Prostate gland (tissue), 2 donors: ENCODE measurements around the gene MYO1D. TPM values are rescaled to one million over a fixed set of nuclear protein-coding genes. Genes with fewer than 3 reads are reported as not detected.

Source experiments
- DNase-seq: peaks from one replicate; pipeline ENCODE4 v3.0.0-alpha.2; 2019; ENCODE audit warnings: low spot score
- H3K27ac ChIP-seq, 2 donors: fragments of 200-600 bp; sonication (generic); 2 replicates each; pipeline ENCODE4 v1.5.1; 2017 to 2019
- H3K27me3 ChIP-seq: fragments of 200-600 bp; sonication (generic); replicated peaks from 2 replicates; pipeline ENCODE4 v1.5.1; 2019; ENCODE audit not compliant: insufficient read depth
- H3K36me3 ChIP-seq, 2 donors: fragments of 200-600 bp; sonication (generic); 1 replicate in 1 of 2; 2 replicates in 1 of 2; pipeline versions ENCODE4 v1.5.1 to v1.8.1; 2017 to 2019
- H3K4me1 ChIP-seq: fragments of 200-600 bp; sonication (generic); replicated peaks from 2 replicates; pipeline ENCODE4 v1.5.1; 2019
- H3K4me3 ChIP-seq, 2 donors: fragments of 200-600 bp; sonication (generic); 2 replicates each; pipeline ENCODE4 v1.5.1; 2017 to 2019
- H3K9me3 ChIP-seq: fragments of 200-600 bp; sonication (generic); 2 replicates; pipeline ENCODE4 v1.5.1; 2017
- CTCF ChIP-seq, 4 experiments: fragments of 200-600 bp in 2 of 4; fragments of 450-650 bp in 2 of 4; sonication (generic) in 2 of 4; IDR thresholded peaks; 1 replicate in 3 of 4; 2 replicates in 1 of 4; pipeline ENCODE4 v1.5.1; 2016 to 2019; ENCODE audit warnings: antibody characterized with exemption in 4 of 4, mild to moderate bottlenecking in 2 of 4, moderate library complexity in 2 of 4
- POLR2A ChIP-seq: fragments of 450-650 bp; IDR thresholded peaks from one replicate; pipeline ENCODE4 v1.6.1; 2016; ENCODE audit warnings: antibody characterized with exemption, mild to moderate bottlenecking
- POLR2AphosphoS5 ChIP-seq: sonication (generic); formaldehyde crosslinking; IDR thresholded peaks from one replicate; pipeline ENCODE4 v1.6.1; 2017; ENCODE audit warnings: antibody characterized with exemption
- WGBS: methylation state at CpG from one replicate; pipeline ENCODE4 v1.1.5; 2018; 5-methylcytosine and 5-hydroxymethylcytosine counted together
- intact Hi-C: fragments of 100-400 bp; cut with DNase I; formaldehyde crosslinking; loops from one replicate; pipeline ENCODE4 v1.14.2; 2022
- total RNA-seq, 2 donors: library from RNA; depleted of rRNA; stranded (reverse); fragments of >200 nt; gene quantifications; one replicate each; pipeline ENCODE4 v1.1.0, GENCODE V29; 2016

Gene MYO1D
- total RNA-seq, 2 donors from 2014 or later: 44.2 to 45.2 TPM

- TF ChIP-seq CTCF (IDR thresholded peaks at IDR 0.05) (no peak), POLR2A (no peak), POLR2AphosphoS5 (no peak)
- DNase-seq: no peak
- Histone ChIP-seq H3K4me3 (no peak overlapping the region), H3K36me3 (no peaks in the 10 kb centered on the region), H3K9me3 (no peaks in the 10 kb centered on the region), H3K27ac (no peak overlapping the region), H3K4me1 (no peaks in the 10 kb centered on the region), H3K27me3 (no peaks in the 10 kb centered on the region)
- intact Hi-C loops: no loop called here
Observed at GRCh38 chr17:32575852-32576251, 301.1 kb downstream of the MYO1D start.

- no peaks in the 10 kb centered on the region for H3K36me3 ChIP-seq
- intact Hi-C loops: no loop called here
- H3K27ac ChIP-seq: no peak overlapping the region
- H3K4me3 ChIP-seq: no peak overlapping the region
- no peaks in the 10 kb centered on the region for H3K9me3 ChIP-seq
- no peaks in the 10 kb centered on the region for H3K4me1 ChIP-seq
- DNase-seq: no peak
- TF ChIP-seq POLR2AphosphoS5 (no peak), POLR2A (no peak), CTCF (IDR thresholded peaks at IDR 0.05) (no peak)
- H3K27me3 ChIP-seq: no peaks in the 10 kb centered on the region
- WGBS: 86% methylated on average over 2 of the region's 2 CpGs
Observed at GRCh38 chr17:32570081-32570396, 306.9 kb downstream of the MYO1D start.

GRCh38 chr17:32569171-32570080 lies 307.5 kb downstream of the MYO1D start:
- H3K27me3 ChIP-seq: no peaks in the 10 kb centered on the region
- TF ChIP-seq CTCF (IDR thresholded peaks at IDR 0.05) (no peak), POLR2AphosphoS5 (no peak), POLR2A (no peak)
- no peaks in the 10 kb centered on the region for H3K9me3 ChIP-seq
- DNase-seq: no peak
- no peak overlapping the region for H3K4me3 ChIP-seq
- intact Hi-C loops: no loop called here
- H3K36me3 ChIP-seq: no peaks in the 10 kb centered on the region
- H3K27ac ChIP-seq: no peak overlapping the region
- WGBS: 90% methylated on average over 7 of the region's 7 CpGs
- no peaks in the 10 kb centered on the region for H3K4me1 ChIP-seq

- H3K9me3 ChIP-seq: no peaks in the 10 kb centered on the region
- intact Hi-C loops: no loop called here
- DNase-seq: no peak
- TF ChIP-seq POLR2A (no peak), POLR2AphosphoS5 (no peak)
- WGBS: 85% methylated on average over 4 of the region's 4 CpGs
- no peaks in the 10 kb centered on the region for H3K4me1 ChIP-seq
- H3K4me3 ChIP-seq: no peak overlapping the region
- H3K27me3 ChIP-seq: no peaks in the 10 kb centered on the region
- H3K27ac ChIP-seq: no peak overlapping the region
- H3K36me3 ChIP-seq: no peaks in the 10 kb centered on the region
Observed at GRCh38 chr17:32568705-32569104, 308.2 kb downstream of the MYO1D start.

- no peak for TF ChIP-seq CTCF (IDR thresholded peaks at IDR 0.05)
- no peak for TF ChIP-seq POLR2AphosphoS5
- no peak for TF ChIP-seq POLR2A
- DNase-seq: no peak
- WGBS: 90% methylated on average over 4 of the region's 4 CpGs
- Histone ChIP-seq H3K4me1 (no peaks in the 10 kb centered on the region), H3K9me3 (no peaks in the 10 kb centered on the region), H3K27ac (no peak overlapping the region), H3K36me3 (no peaks in the 10 kb centered on the region), H3K4me3 (no peak overlapping the region), H3K27me3 (no peaks in the 10 kb centered on the region)
- intact Hi-C loops: no loop called here
Observed at GRCh38 chr17:32567511-32567910, 309.4 kb downstream of the MYO1D start.
